Cardiac fibroblast (primary cell): ENCODE results near the gene GPR55.
"Not testable (repeated sequence)": the region's sequence is repeated elsewhere in the genome, so short reads cannot be mapped to it uniquely, and the experiment has no call there.

Source experiments
- DNase-seq, 2 donors: peaks; one replicate each; pipeline versions ENCODE4 v3.0.0 to v3.0.0-alpha.2; 2010; ENCODE audit warnings: low read depth in 2 of 2
- H3K4me3 ChIP-seq, 2 donors: replicated peaks in 1 of 2; 1 replicate in 1 of 2; 2 replicates in 1 of 2; pipeline ENCODE4 v1.5.1; 2011; ENCODE audit warnings: low read depth in 2 of 2, low read length in 2 of 2, mild to moderate bottlenecking in 2 of 2, moderate library complexity in 1 of 2
- TF ChIP-seq, protein P1 (sequence below): IDR thresholded peaks from one replicate; pipeline ENCODE4 v1.5.1; 2011; ENCODE audit warnings: low read depth, mild to moderate bottlenecking, low read length, inconsistent platforms

GPR55 gene, protein sequence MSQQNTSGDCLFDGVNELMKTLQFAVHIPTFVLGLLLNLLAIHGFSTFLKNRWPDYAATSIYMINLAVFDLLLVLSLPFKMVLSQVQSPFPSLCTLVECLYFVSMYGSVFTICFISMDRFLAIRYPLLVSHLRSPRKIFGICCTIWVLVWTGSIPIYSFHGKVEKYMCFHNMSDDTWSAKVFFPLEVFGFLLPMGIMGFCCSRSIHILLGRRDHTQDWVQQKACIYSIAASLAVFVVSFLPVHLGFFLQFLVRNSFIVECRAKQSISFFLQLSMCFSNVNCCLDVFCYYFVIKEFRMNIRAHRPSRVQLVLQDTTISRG

DNA sequence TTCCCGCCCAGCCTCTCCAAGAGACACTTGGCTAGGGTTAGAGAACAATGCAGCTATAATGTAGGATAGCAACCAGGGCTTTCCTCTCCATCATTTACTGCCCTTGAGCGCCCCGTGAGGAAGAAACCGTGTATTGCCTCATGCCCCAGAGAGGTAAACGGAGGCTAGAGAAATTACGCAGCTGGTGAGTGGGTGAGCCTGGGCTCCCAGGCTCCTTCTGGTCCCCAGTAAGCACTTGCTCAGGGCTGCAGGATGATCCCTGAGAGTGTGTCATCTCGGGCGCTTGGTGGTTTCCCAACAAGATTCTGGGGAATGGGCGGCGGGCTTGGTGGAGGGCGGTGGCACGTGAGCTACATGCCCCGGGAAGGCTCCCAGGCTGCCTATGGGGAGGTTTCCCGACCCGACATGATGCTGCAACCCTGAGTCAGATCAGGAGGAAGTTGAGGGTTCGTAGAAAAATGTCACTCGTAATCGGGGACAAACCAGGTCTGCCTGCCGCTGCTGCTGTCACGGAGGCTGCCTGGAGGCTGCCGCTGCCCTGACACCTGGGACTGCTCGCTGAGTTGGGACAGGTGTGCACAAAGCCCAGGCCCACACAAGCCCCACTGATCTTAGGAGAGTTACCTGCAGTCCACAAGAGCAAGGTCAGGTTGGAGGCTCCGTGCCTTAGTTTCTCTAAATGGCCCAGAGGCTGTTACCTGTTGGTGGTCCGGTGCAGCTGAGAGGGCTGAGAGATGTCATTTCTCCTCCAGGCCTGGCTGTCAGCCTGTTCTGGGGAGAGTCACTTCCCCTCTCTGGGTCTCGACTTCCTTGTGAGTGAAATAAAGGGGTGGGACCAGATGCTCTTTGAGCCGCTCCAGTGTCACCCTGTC, at the start of gene GPR55:
Gene GPR55 (minus strand): TSS at position 773 of the 872 bp plus-strand sequence. CDS start 14,280 bp downstream, outside the sequence.
- no peak for DNase-seq
- H3K4me3 ChIP-seq = no peak within 1 kb of the TSS
- TF ChIP-seq, protein P1, sequence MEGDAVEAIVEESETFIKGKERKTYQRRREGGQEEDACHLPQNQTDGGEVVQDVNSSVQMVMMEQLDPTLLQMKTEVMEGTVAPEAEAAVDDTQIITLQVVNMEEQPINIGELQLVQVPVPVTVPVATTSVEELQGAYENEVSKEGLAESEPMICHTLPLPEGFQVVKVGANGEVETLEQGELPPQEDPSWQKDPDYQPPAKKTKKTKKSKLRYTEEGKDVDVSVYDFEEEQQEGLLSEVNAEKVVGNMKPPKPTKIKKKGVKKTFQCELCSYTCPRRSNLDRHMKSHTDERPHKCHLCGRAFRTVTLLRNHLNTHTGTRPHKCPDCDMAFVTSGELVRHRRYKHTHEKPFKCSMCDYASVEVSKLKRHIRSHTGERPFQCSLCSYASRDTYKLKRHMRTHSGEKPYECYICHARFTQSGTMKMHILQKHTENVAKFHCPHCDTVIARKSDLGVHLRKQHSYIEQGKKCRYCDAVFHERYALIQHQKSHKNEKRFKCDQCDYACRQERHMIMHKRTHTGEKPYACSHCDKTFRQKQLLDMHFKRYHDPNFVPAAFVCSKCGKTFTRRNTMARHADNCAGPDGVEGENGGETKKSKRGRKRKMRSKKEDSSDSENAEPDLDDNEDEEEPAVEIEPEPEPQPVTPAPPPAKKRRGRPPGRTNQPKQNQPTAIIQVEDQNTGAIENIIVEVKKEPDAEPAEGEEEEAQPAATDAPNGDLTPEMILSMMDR = peak; percentile 11

DNA sequence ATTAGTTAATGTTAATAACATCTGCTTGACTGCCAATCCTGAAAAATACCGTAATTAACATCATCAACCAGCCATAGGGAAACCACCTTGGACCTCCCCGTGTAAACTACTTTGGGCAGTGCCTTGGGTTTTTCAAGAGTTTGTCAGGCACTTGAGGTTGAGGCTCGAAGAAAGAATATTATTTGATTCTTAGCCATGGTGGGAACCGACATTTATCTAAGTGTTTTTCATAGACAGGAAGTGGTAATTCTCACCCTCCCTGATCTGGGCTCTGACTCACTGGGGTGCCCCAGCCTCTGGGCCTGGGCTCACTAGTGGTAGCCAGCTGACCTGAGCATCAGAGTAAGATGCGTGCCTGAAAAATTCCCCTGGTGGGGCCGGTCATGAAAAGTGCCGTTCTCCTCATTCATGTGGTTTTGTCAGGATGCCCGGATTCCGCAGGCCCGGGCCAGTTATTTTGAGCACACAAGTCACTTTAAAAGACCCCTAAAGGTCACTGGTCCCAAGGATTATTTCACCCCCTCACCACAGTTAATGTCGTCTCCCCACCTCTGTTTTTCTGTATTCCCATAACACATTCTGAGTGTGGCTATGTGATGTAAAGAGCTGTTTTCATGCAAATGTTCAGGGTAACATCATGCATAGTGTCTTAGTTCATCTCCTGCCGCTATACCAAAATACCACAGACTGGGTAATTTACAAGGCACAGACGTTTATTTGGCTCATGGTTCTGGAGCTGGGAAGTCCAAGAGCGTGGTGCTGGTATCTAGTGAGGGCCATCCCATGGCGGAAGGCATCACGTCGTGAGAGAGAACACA, 49.3 kb upstream of the GPR55 start:
- TF ChIP-seq, protein P1 = no peak

DNA sequence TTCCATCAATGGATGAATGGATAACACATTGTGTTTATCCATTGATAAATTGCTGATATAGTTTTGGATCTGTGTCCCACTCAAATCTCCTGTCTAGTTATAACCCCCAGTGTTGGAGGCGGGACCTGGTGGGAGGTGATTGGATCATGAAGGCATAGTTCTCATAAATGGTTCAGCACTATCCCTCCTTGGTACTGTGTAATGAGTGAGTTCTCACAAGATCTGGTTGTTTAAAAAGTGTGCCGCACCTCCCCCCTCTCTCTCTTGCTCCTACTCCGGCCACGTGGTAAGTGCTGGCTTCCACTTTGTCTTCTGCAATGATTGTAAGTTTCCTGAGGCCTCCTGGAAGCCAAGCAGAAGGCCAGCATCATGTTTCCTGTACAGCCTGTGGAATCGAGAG, 47.0 kb upstream of the GPR55 start:
- no peak overlapping the region for H3K4me3 ChIP-seq
- TF ChIP-seq, protein P1 = no peak
- no peak for DNase-seq

More for the DNA sequence above, 49.3 kb upstream of the GPR55 start:
- peak; percentile 67 to 74 for DNase-seq
- no peak overlapping the region for H3K4me3 ChIP-seq

DNA sequence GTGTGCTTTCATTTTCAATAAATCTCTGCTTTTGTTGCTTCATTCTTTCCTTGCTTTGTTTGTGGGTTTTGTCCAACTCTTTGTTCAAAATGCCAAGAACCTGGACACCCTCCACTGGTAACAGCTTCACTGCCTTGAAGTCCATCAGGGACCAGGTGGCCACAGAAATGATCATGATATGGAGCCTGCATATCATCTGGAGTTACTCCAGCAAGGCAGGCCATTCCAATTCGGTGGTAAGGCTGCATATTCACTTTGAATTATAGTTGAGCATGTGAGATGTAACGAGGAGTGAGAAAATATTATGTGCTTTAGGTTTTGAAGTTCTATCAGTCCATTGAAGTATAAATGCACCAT, 44.6 kb upstream of the GPR55 start:
- no peak overlapping the region for H3K4me3 ChIP-seq
- no peak for DNase-seq
- TF ChIP-seq, protein P1 = no peak

DNA sequence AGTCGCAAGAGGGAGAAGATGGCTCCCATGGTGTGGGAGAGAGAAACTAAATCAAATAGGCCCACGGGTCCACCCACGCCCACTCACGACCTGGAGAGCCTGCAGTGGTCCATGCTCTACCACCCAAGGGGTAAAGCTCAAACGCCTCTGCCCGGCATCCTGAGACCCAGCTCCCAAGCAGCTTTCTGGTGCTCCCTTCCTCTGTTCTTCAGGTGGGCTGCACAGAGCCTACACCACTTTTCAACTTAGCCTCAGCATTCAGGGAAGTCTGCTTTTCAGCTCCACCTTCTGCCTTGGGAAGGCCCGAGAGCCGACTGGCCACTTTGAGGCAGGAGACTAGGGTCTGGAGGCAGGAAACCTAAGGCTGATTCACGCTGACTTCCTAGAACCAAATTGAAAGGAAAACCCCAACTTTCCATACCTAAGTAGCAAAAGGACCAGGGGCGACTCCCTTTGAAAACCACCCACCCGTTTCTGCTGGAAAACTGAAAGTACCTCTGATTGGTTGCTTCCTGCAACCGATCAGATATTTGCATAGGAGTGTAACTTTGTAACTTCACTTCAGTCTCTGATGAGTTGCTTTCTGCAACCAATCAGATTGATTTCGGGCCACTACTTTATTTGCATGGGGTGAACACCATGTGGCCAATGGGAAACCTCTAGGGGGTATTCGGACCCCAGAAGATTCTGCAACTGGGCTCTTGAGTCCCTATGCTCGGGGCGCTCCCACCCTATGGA, 44.0 kb upstream of the GPR55 start:
- no peak overlapping the region for H3K4me3 ChIP-seq
- TF ChIP-seq, protein P1 = no peak
- no peak for DNase-seq

DNA sequence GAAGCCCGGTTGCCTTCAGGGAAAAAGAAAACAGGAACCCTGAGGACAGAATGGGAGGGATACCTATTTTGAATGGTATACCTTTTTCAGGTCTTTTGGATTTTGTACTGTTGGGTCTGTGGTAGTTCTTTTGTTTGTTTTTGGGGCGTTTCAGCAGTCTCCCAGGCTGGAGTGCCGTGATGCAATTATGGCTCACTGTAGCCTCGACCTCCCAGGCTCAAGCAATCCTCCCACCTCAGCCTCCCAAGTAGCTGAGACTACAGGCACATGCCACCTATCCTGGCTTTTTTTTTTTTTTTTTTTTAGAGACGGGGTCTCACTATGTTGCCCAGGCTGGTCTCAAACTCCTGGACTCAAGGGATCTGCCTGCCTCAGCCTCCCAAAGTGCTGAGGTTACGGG, 43.3 kb upstream of the GPR55 start:
- H3K4me3 ChIP-seq, DNase-seq: not testable (repeated sequence)
